SU-DHL-6 (cell line): ENCODE results near the gene HCRT.

Experiments
- CTCF ChIP-seq: fragments of 200-600 bp; sonication (generic); IDR thresholded peaks from one replicate; pipeline ENCODE4 v1.5.1; 2017; ENCODE audit warnings: antibody characterized with exemption, mild to moderate bottlenecking, low read length, moderate library complexity; ENCODE audit not compliant: insufficient read depth, poor library complexity, severe bottlenecking
- EZH2phosphoT487 ChIP-seq: fragments of 200-600 bp; sonication (generic), shearing (Covaris generic); conservative IDR thresholded peaks from 2 replicates; pipeline ENCODE4 v1.6.1; 2018; ENCODE audit warnings: mild to moderate bottlenecking, antibody characterized with exemption, low read length, moderate library complexity, mixed read lengths

GRCh38 chr17:42159796-42160530 lies 25.3 kb downstream of the HCRT start:
- no peak for TF ChIP-seq CTCF
- TF ChIP-seq EZH2phosphoT487, result no peak
